HG02885 (cell line): Measurements from ENCODE around the gene TRDN.
A peak's percentile ranks its signal among the peaks of the same experiment; 100 is the strongest.
"Not testable (repeated sequence)": the region's sequence is repeated elsewhere in the genome, so short reads cannot be mapped to it uniquely, and the experiment has no call there.

Experiments used
- ATAC-seq: cut with Tn5 transposase; IDR thresholded peaks from one replicate; pipeline ENCODE4 v1.9.1; 2021; ENCODE audit warnings: mild to moderate bottlenecking; ENCODE audit not compliant: unreplicated experiment, poor library complexity

TRDN gene

DNA sequence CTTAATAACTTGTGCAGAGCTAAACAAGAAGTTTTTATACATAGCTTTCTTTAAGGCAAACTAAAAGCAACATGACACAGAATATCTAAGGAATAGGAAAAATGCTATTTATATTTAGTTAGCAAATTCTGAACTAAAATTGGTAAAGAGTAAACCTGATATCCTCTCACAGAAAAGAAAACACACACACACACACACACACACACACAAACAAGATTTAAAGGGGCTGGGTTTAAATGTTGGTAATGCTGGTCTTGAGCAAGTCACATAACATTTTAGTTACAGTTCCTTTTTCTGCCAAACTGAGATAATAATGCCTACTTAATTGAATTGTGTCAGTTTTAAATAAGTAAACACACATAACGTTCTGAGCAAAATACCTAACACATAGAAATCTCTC, 1.6 kb downstream of the TRDN start:
- ATAC-seq: no peak

GRCh38 chr6:123632641-123633040, 4.1 kb downstream of the TRDN start:
- ATAC-seq: no peak

DNA sequence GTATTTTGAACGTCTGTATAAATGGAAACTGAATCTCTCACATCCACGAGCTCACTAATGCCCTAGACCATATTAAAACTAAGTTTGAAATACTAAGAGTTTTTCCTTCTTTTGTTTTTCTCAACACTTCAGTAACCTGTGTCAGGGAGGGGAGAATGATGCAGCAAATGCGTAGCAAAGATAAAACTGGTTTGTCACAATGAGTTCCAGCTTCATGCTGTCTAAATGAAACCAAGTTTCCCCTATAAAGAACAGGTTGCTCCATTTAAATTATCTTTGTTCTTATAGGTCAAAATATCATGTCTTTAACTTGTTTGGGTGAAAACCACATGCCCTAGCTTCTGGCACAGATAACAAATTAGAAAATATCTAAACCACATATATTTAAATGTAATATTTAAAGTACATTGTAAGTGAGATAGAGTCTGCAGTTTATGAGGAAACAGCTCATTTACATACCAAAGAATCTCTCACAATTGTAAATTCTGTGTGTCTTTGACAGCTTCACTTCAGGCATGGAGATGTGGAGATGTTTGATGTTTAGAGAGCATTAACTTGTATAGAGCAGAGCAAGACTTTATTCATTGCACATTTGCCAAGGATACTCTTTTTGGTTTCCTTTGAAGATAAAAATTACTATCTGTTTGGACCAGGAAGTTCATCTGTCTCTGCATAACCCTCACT, 7.3 kb downstream of the TRDN start:
- ATAC-seq: no peak

DNA sequence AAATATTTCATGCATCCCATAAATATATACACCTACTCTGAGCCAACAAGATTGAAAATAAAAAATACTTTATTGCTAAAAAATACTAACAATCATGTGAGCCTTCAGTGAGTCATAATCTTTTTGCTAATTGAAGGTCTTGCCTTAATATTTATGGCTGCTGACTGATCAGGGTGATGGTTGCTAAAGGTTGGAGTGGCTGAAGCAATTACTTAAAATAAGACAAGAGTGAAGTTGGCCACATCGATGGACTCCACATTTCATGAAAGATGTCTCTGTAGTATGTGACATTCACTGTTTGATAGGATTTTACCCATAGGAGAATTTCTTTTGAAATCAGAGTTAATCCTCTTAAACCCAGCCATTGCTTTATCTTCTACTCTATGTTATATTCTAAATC, 11.1 kb downstream of the TRDN start:
- ATAC-seq: no peak

DNA sequence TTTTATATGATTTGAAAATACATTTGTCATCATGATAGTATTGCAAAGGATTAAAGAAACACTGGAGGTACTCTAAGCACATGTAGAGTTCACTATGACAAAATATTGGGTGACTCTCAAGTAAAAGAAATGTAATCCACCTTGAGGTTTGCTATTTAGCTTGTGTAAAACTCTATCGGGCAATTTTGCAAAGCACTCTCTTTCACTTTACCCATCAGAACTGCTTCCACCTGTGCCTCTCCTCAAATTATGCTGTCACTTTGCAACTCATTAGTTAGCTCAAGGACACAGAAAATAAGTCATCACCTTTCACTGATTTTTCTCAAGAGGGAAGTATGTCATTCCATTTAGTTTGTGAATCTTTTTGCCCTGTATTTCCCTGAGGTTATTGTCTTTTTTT, 14.0 kb downstream of the TRDN start:
- no peak for ATAC-seq

- no peak for ATAC-seq
These were observed 17.6 kb downstream of the TRDN start for GRCh38 chr6:123619156-123619555.

GRCh38 chr6:123616942-123617341, 19.8 kb downstream of the TRDN start:
- no peak for ATAC-seq

GRCh38 chr6:123616016-123616415, 20.7 kb downstream of the TRDN start:
- no peak for ATAC-seq

DNA sequence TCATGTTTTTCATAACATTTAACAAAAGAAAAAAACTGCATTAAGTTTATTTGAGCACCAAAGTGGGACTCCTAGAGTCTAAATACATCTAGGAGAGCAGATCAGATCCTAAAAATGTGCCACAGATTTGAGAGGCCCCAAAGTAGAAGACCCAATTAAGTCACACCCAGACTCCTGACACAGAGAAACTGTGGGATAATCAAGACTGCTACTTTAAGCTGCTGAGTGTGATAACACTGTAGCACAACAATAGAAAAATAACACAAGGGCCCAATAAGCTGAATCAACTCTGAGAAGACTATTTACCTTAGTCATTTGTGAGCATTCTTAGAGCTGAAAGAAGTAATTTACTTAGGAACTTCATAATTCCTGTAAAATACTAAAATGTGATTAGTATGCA, 26.0 kb downstream of the TRDN start:
- ATAC-seq: no peak

GRCh38 chr6:123604067-123604466, 32.7 kb downstream of the TRDN start:
- no peak for ATAC-seq

DNA sequence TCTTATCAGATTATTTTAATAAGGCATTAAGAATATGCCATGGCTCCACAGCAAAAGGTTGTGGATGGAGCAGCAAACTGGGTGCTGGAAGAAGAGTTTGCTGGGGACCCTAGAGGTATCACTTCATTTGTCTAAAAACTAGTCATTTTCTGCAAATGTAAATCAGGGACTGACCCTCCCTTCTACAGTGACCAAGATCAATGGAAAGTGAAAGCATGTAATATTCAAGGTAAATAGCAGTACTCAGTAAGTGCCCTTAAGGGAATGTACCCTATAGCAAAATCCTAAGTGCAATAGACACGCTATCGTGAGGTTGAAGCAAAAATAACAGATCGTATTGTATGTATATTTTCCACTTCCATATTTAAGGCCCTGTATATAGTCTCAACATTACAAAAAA, 38.7 kb downstream of the TRDN start:
- peak; percentile 81 for ATAC-seq

- no peak for ATAC-seq
These were observed 42.0 kb downstream of the TRDN start for GRCh38 chr6:123594776-123595175.

GRCh38 chr6:123592426-123592825, 44.3 kb downstream of the TRDN start:
- no peak for ATAC-seq

DNA sequence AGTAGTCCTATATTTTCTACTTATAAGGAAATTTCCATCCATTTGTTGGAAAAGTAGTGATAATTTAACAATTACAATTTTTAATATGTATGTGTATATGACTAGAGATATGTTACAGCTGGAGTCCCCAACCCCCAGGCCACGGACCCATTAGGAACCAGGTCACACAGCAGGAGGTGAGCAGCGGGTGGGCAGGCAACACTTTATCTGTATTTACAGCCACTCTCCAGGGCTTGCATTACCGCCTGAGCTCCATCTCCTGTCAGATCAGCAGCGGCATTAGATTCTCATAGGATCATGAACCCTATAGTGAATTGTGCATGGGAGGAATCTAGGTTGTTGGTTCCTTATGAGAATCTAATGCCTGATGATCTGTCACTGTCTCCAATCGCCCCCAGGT, 46.8 kb downstream of the TRDN start:
- no peak for ATAC-seq

GRCh38 chr6:123589317-123589716, 47.4 kb downstream of the TRDN start:
- ATAC-seq: no peak

DNA sequence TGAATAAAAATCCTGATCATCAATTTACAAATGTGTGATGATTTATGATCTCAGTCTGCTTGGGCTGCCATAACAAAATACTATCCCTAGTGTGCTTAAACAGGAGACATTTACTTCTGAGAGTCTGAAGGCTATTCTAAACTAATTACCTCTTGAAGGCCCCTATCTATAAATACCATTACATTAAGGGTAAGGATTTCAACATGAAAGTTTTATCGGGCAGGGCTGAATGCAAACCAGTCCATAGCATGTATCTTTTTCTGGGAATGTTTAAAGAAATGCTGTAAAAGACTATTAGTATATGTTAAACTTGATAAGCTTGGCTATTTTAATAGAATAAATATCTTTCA, 48.2 kb downstream of the TRDN start:
- ATAC-seq: no peak

DNA sequence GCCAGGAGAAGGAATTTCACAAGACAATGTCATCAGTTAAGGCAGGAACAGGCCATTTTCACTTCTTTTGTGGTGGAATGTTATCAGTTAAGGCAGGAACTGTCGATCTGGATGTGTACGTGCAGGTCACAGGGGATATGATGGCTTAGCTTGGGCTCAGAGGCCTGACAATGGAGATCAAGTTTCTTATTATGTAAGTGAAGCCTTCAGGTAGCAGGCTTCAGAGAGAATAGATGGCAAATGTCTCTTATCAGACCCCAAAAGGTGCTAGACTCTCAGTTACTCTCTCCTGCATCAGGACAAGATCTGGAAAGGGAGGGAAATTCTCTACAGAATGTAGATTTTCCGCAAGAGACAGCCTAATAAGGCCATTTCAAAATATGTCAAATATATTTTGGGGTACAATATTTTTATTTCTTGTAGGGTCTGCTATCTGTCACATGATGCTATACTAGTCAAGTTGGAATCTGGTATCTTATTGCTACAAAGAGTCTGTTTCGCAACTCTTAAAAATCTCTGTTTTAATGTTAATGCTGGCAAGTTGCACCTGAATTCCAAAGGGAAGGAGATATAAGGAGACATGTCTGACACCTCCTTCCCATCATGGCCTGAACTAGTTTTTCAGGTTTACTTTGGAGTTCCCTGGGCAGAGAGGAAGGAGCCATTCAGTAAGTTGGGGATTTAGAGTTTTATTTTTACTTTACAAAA, 48.8 kb downstream of the TRDN start:
- no peak for ATAC-seq

GRCh38 chr6:123587407-123587806, 49.3 kb downstream of the TRDN start:
- not testable (repeated sequence) for ATAC-seq

DNA sequence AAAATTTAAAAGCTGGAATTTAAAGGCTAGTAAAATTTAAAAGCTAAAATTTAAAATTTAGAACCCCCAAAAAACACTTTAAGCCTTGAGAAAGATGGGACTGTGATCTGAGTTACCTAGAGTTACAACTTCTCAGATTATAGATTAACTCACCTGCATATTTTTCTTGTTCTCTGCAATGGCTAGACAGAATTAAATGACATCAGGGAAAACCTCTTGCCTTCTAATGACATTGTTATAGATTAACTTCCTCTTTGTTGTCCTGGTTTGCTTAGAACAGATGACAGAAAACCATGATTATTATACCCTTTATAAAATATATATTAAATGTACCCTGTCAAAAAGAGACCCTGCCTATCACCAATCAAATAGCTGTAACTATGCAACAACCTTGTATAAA, 56.4 kb downstream of the TRDN start:
- no peak for ATAC-seq

DNA sequence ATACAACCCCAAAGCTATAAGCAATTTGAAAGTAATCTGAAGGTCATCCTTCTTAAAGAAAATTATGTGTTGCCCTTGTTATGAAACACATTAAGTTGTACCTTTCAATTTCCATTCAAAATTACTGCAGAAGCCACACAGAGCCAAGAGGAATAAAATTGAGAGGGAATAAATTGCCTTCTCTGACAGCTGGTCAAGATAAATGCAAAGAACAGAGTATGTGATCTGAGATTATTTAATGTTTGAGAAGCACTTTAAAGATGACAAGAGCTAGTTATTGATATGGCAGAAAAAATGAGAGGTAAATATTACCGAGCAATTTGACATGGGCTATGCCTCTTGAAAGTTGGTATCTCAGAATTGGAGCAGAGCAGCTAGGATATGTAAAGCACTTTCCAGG, 61.6 kb downstream of the TRDN start:
- ATAC-seq: no peak

GRCh38 chr6:123570813-123571684, 65.7 kb downstream of the TRDN start:
- no peak for ATAC-seq
